ENCODE results near the gene REXO5.
"Not testable (repeated sequence)": the region's sequence is repeated elsewhere in the genome, so short reads cannot be mapped to it uniquely, and the experiment has no call there.

REXO5 gene, protein sequence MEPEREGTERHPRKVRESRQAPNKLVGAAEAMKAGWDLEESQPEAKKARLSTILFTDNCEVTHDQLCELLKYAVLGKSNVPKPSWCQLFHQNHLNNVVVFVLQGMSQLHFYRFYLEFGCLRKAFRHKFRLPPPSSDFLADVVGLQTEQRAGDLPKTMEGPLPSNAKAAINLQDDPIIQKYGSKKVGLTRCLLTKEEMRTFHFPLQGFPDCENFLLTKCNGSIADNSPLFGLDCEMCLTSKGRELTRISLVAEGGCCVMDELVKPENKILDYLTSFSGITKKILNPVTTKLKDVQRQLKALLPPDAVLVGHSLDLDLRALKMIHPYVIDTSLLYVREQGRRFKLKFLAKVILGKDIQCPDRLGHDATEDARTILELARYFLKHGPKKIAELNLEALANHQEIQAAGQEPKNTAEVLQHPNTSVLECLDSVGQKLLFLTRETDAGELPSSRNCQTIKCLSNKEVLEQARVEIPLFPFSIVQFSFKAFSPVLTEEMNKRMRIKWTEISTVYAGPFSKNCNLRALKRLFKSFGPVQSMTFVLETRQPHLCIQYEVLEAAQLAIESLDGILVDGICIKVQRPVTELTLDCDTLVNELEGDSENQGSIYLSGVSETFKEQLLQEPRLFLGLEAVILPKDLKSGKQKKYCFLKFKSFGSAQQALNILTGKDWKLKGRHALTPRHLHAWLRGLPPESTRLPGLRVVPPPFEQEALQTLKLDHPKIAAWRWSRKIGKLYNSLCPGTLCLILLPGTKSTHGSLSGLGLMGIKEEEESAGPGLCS

DNA sequence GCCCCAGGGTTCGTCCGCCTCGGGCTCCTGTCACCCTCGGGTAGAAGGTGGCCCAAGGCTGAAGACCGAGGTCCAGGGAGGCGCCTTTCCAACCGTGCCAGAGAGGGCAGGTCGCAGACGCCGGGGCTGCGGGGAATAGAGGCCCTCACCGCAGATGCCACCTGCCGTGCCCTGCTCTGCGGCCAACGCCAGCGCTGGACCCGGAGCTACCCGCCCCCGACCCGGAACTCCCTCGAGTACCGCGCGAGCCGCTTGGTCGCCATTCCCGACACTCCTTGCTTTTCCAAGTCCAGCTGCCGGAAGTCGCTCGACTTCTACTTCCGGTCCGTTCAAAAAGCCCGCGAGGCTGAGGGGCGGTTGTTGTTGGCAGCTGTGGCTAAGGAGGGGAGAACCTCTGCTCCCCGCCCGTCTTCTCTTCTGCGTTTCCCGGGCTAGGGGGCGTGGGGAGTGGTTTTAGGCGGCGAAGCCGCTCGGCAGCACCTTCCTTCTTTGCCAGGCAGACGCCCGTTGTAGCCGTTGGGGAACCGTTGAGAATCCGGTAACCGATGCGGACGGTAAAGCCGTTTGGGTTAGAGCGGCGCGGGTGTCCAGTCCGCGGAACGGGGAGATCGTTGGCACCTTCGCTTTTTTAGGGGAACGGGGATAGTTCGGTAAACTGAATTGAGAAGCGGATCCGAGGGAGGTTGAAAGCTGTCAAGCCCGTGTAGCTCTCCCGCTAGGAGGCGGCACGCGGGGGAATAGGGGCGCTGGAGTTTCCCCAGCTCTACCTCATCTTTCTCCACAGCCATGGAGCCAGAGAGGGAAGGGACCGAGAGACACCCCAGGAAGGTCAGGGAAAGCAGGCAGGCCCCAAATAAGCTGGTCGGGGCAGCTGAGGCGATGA is at the start of gene REXO5, which contains the start of gene ERI2:
Gene REXO5, plus strand, starts transcription at position 360 of the 883 bp plus-strand sequence. Its CDS starts 427 bp downstream, at position 787.
Gene ERI2, minus strand, starts transcription at position 305 of the 883 bp plus-strand sequence. Its CDS starts 42 bp downstream, at position 263.
- peak; percentile 89 for DNase-seq (ENCODE audit: low read depth, low spot score)

DNA sequence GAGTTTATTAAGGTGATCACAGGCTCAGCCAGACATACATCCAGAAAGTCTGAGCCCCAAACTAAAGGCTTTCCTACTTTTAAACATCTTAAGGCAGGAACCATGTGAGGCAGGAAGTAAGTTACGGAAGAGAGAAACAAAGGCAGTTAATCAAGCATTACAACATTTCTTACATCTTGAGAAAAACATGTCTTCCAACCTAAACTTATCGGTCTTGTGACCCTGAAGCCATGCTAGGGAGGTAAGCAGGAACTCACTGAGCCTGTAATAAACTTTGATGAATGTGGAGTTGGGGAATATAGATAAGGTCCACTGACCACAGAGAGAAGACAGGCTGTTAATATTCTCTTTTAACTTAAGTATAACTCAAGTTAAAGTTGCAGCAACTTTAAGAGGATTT is 46.0 kb upstream of the REXO5 start:
- DNase-seq (ENCODE audit: low read depth, low spot score): no peak

DNA sequence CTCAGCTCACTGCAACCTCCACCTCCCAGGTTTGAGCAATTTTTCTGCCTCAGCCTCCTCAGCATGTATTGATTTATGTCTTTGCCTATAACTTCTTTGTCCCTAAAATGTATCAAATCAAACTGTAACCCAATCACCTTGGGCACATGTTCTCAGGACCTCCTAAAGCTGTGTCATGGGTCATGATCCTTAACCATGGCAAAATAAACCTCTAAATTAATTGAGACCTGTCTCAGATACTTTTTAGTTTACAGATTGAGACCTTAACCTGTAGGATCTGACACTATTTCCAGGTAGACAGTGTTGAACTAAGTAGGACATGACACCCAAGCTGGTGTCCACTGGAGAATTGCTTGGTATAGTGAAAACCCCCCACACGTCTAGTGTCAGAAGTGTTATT is 45.2 kb upstream of the REXO5 start:
- DNase-seq (ENCODE audit: low read depth, low spot score): no peak

DNA sequence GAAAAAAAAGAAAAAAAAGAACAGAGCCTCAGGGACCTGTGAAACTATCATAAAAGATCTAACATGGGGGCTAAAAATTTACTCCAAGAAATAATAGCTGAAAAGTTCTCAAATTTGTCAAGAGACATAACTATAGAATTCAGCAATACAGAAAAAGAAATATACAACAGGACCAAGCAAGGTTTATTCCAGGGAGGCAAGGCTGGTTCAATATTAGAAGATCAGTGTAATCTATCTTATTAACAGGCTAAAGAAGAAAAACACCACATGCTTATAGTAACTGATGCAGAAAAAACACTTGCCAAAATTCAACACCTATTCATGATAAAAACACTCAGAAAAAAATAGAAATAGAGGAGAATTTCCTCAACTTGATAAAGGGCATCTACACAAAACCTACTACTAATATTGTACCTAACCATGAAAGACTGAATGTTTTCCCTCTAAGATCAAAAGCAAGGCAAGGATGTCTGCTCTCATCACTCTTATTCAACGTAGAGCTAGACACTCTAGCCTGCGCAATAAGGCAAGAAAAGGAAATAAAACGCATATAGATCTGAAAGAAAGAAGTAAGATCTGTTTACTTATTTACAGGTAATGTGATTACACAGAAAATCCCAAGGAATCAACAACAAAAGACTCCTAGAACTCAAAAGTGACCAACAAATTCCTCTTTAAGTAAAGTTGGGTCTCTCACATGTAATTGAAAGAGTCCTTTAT is 43.8 kb upstream of the REXO5 start:
- no peak for DNase-seq (ENCODE audit: low read depth, low spot score)

DNA sequence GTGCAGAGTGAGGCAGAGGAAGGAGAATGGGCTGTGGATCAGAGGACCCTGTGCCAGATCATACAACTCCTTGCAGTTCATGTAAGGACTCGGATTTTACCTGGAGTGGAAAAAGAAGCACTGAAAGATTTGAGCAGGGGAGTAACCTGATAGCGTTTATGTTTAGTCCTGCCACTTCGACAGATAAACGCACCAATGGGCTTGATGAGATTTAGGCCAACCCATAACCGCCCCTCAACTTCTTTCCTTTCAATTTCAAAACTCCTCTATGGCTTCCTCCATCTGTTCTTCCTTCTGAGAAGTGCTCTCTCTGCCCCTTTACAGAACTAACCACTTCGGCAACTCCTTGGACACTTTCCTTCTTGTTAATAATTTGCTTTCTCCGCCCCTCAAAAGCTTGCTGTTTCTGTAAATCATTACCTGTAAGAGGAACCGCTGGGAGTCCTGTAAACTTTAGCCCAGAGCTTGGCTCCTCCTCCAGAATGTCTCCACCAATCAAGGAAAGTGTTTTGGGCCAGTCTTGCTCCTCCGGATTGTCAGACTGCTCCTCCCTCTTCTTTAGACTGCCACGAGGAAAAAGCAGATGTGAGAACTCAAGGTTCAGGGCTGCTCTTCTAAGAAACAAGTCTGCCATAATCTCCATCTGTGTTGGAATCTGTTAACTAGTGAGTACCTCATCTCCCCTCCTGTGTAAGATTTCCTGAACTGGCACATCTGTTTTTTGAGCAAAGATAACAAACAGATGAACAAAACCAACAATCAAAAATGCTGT is 42.7 kb upstream of the REXO5 start, which contains the start of gene ACSM3:
Gene ACSM3, plus strand, starts transcription at position 554 of the 772 bp plus-strand sequence. CDS start 6,021 bp downstream, outside the sequence.
- peak; percentile 26 for DNase-seq (ENCODE audit: low read depth, low spot score)

DNA sequence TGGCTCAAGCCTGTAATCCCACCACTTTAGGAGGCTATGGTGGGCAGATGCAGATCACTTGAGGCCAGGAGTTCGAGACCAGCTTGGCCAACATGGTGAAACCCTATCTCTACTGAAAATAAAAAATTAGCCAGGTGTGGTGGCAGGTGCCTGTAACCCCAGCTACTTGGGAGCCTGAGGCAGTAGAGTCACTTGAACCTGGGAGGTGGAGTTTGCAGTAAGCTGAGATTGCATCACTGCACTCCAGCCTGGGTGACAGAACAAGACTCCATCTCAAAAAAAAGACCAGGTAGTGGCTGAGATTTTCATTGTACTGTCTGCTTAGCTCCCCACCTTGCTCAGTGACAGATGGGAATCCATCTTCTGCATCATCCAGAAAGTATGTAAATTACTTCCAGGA is 41.9 kb upstream of the REXO5 start:
- DNase-seq (ENCODE audit: low read depth, low spot score): not testable (repeated sequence)

DNA sequence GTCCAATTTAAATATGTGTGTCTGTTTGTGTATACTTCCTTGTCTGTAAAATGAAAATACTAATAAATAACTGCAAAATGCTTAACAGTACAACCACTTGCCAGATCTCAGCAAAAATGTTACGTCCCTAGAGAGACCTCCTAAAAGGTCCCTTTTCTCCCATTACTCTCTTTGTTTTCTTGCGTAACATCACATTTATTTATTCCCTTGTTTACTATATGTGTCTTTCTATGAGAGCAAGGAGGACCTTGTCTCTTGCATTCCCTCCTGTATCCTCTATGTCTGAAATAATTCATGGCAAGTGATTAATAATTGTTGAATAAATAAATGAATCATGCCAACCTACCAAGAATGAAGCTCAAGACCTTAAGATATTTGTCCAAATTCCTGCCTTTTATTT is 40.6 kb upstream of the REXO5 start:
- DNase-seq (ENCODE audit: low read depth, low spot score): no peak

DNA sequence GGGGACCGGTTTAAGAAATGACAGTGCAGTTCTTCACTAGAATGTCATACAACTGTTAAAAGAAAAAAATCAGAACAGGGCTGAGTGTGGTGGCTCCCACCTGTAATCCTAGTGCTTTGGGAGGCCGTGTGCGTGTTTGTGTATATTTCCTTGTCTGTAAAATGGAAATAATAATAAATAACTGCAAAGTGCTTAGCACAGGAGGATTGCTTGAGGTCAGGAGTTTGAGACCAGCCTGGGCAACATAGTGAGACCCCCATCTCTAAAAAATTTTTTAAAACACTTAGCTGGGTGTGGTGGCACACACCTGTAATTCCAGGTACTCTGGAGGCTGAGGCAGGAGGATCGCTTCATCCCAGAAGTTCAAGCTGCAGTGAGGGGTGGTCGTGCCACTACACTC is 40.0 kb upstream of the REXO5 start:
- no peak for DNase-seq (ENCODE audit: low read depth, low spot score)

DNA sequence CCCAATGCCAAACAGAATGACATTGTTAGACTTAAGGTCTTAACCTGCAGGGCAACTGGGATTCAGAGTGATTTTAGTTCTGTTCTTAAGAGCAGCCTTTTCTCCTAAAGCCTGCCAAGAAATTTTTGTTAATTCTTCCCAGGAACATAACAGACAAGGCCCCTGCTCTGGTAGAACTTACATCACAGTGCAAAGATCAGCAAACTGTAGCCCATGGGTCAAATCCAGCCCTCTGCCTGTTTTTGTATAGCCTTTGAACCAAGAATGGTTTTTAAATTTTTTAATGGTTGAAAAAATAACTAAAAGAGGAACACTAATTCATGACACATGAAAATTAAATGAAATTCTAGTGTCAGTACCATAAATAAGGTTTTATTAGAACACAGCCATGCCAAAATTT is 38.8 kb upstream of the REXO5 start:
- no peak for DNase-seq (ENCODE audit: low read depth, low spot score)

DNA sequence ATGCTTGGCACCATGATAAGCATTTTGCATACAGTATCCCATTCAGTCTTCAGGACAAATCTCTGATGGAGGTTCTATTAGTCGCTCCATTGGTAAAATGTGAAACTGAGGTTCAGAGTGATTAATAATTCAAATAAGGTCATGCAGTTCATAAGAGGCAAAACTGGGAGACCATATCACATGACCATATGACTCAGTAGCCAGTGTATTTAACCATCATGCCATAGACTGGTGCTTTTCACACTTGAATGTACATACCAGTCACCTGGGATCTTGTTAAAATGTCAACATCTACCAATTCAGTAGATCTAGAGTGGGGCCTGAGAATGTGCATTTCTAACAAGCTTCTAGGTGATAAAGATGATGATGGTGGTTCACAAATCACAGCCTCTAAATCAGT is 38.2 kb upstream of the REXO5 start:
- no peak for DNase-seq (ENCODE audit: low read depth, low spot score)

DNA sequence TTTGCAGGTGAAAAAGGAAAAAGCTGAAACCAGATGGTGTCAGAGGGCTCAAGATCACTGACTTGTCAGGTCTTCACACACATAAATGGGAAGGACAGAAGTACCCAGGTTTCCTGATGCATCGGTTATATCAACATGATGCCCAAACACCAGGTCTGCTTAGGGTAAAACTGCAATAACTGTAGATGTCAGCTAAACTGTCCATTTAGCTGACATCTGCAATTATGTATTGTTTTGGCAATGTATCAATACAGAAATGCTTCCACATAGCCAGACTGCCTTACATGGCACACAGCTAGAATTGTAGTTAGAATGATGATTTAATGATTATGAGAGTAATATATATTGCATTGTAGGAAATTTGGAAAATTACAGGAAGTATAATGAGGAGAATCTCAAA is 37.5 kb upstream of the REXO5 start:
- DNase-seq (ENCODE audit: low read depth, low spot score): no peak

DNA sequence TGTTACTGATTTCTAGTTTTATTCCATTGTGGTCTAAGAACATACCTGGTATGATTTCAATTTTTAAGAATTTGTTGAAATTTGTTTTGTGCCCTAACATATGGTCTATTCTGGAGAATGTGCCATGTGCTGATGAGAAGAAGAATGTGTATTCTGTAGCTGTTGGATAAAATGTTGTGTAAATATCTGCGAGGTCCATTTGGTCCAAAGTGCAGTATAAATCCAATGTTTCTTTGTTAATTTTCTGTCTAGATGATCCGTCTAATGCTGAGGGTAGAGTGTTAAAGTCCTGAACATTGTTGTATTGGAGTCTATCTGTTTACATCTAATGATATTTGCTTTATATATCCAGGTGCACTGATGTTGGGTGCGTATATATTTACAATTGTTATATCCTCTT is 32.6 kb upstream of the REXO5 start:
- no peak for DNase-seq (ENCODE audit: low read depth, low spot score)

DNA sequence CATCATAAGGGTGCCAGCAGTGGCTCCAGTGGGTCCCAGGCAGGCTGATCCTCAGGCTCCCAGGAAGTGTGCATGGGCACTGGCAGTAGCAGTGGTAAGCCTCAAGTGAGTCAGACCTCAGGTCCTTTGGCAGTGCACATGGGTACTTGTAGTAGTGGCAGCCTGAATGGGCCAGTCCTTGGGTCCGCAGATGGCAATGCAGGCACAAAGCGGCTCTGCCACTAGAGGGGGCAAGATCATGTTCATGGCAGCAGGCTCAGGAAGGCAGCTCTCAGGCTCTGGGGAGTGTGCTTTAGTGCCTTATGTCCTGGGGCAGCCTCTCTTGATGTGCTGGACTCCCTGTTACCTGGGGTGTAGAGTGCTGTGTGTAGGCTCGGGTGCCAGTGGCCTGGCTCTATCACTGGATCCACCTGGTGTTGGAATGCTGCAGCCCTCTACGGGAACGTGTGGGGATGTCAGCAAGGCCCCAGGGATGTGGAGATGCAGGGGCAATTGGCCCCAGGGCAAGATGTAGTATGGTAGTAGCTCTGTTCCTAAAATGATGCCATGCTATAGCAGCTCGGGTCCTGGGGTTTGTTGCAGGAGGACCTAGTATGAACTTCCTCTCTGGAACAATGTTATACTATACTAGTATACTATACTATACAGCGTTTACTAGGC is 31.5 kb upstream of the REXO5 start:
- DNase-seq (ENCODE audit: low read depth, low spot score): no peak

DNA sequence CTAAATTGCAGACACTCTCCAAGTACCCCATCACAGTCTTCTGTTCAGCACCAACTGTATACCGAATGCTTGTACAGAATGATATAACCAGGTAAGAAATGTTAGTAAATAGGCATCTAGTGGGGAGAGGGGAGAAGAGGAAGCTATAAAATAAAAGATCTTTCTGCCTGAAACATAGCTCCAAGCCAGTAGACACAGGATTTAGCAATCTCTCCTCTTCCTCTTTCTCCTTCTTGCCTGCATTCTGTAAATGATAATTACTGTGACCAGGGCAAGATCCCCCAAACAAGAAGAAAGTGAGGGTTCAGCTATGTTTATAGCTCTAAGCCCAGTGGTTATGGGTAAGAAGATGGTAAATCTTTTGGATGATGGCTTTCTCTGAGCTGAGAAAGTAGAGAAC is 24.6 kb upstream of the REXO5 start:
- DNase-seq (ENCODE audit: low read depth, low spot score): no peak

DNA sequence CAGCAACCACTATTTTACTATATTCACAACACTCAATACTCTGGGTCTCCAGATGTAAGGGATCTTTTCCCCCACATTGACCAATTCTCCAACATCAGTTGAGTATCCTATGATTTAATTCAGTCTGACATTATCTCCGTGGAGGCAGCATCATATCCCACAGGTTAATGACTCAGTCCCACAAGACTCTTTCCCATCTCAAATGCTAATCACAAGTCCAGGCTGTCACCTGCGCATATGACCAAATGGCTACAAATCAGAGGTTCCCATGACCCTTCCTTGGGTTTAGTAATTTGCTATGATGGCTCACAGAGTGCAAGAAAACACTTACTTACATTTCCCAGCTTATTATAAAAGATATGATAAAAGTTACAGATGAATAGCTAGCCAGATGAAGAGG is 23.9 kb upstream of the REXO5 start:
- DNase-seq (ENCODE audit: low read depth, low spot score): no peak

DNA sequence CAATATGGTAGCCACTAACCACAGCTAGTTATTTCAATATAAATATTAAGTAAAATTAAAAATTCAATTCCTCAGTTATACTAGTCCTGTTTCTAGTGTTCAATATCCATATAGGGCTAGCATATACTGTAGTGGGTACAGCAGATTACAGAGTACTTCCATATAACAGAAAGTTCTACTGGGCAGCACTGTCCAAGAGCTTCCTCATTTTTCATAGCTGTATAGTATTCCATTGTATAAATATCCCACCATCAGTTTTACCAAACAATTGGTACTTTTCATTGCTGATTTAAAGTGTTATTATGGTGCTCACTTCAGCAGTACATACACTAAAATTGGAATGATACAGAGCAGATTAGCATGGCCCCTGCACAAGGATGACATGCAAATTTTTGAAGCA is 22.1 kb upstream of the REXO5 start:
- no peak for DNase-seq (ENCODE audit: low read depth, low spot score)

DNA sequence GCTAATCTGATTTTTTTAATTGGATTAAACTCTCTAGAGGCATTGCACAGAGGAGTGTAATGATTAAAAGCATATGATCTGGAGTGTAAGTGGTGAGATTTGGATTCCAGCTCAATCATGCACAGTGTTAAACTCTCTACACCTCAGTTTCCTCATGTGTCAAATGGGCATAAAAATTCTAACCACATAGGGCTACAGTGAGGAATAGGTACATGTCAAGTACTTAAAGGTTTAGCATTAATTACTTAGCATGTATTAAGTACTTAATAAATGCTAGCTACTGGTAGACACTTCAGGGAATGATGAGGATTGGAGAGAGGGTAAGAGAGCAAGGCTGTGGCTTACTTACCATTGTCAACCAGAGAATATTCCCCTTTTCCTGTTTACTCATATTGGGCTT is 17.2 kb upstream of the REXO5 start:
- DNase-seq (ENCODE audit: low read depth, low spot score): no peak

DNA sequence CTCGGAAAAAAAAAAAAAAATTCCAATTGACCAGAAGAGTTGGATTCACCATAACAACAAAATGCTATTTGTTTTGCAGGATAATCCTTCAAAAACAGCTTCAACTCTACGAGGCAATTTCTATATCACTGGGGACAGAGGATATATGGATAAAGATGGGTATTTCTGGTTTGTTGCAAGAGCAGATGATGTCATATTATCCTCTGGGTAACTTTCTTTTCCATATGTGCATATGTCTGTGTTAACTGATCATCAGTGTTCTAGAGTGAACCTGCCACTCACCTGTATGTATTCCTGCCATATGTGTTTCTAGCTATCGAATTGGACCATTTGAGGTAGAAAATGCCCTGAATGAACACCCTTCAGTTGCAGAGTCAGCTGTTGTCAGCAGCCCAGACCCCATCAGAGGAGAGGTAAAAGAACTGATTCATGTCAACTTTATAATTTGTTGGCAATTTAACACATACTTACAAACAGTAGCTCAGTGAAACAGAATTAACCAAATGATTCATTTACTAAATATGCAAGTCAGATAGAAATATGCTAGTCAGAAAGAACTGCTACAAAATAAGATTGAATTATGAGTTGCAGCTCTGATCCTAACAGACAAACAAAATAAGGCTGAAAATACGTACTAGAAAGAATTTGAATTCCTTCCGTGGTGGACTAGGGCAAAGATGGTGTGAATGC is 14.3 kb upstream of the REXO5 start:
- no peak for DNase-seq (ENCODE audit: low read depth, low spot score)

DNA sequence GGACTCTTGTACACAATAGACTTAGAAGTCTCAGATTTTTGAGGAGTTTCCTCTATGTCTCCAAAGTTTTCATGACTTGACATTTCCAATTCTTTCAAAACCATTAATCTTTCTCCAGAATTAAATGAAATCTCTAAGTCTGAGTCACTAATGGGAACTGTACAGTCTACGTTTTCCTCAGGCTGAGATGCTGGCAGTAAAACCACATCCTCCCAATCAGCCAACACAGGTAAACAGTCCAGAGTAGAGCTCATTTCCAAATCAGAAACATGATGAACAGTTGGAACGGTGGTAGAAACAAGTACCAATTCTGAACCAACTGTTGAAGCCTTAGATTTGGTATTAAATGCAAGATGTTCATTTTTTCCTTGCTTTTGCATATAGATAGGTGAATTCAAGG is 8.0 kb upstream of the REXO5 start:
- no peak for DNase-seq (ENCODE audit: low read depth, low spot score)
